KG1 (cell line): ENCODE data around the gene EFCAB12.

ENCODE experiments used
- DNase-seq: peaks from one replicate; lab custom pipeline; 2025; lab: John Stamatoyannopoulos, UW

EFCAB12 gene

GRCh38 chr3:129428376-129429079, at the start of gene EFCAB12:
Gene EFCAB12, minus strand, starts transcription at chr3:129428636. Its CDS starts 148 bp downstream, at chr3:129428488.
- DNase-seq = no peak

GRCh38 chr3:129476586-129476985, 48.1 kb upstream of the EFCAB12 start:
- no peak for DNase-seq

GRCh38 chr3:129475863-129476262, 47.4 kb upstream of the EFCAB12 start:
- no peak for DNase-seq

- no peak for DNase-seq
Observed at GRCh38 chr3:129474984-129475804, 46.8 kb upstream of the EFCAB12 start.

GRCh38 chr3:129473769-129474152, 45.3 kb upstream of the EFCAB12 start:
- DNase-seq = no peak

- no peak for DNase-seq
Observed at GRCh38 chr3:129473067-129473768, 44.8 kb upstream of the EFCAB12 start.

- no peak for DNase-seq
Observed at GRCh38 chr3:129470861-129471260, 42.4 kb upstream of the EFCAB12 start.

- no peak for DNase-seq
Observed at GRCh38 chr3:129469026-129469425, 40.6 kb upstream of the EFCAB12 start.

- no peak for DNase-seq
Observed at GRCh38 chr3:129467932-129468331, 39.5 kb upstream of the EFCAB12 start.

GRCh38 chr3:129463716-129464115, 35.3 kb upstream of the EFCAB12 start:
- no peak for DNase-seq

GRCh38 chr3:129463094-129463493, 34.7 kb upstream of the EFCAB12 start:
- no peak for DNase-seq

- no peak for DNase-seq
Observed at GRCh38 chr3:129462361-129462968, 34.0 kb upstream of the EFCAB12 start.

- DNase-seq = no peak
Observed at GRCh38 chr3:129461461-129462146, 33.2 kb upstream of the EFCAB12 start.

GRCh38 chr3:129461022-129461421, 32.6 kb upstream of the EFCAB12 start:
- DNase-seq = no peak

- DNase-seq = no peak
Observed at GRCh38 chr3:129460572-129460971, 32.1 kb upstream of the EFCAB12 start.

GRCh38 chr3:129460155-129460554, 31.7 kb upstream of the EFCAB12 start:
- DNase-seq = no peak

GRCh38 chr3:129453732-129454131, 25.3 kb upstream of the EFCAB12 start:
- no peak for DNase-seq

- DNase-seq = no peak
Observed at GRCh38 chr3:129449279-129450115, 21.1 kb upstream of the EFCAB12 start.

GRCh38 chr3:129448186-129448895, 19.9 kb upstream of the EFCAB12 start:
- no peak for DNase-seq

- no peak for DNase-seq
Observed at GRCh38 chr3:129446926-129447325, 18.5 kb upstream of the EFCAB12 start.
